CD4-positive, alpha-beta T cell treated with Interleukin-4 for 4 hours (primary cell): ENCODE results near the gene ELP1.

Source experiments
- DNase-seq: peaks from one replicate; pipeline ENCODE4 v3.0.0-alpha.2; 2020

The ELP1 gene

DNA sequence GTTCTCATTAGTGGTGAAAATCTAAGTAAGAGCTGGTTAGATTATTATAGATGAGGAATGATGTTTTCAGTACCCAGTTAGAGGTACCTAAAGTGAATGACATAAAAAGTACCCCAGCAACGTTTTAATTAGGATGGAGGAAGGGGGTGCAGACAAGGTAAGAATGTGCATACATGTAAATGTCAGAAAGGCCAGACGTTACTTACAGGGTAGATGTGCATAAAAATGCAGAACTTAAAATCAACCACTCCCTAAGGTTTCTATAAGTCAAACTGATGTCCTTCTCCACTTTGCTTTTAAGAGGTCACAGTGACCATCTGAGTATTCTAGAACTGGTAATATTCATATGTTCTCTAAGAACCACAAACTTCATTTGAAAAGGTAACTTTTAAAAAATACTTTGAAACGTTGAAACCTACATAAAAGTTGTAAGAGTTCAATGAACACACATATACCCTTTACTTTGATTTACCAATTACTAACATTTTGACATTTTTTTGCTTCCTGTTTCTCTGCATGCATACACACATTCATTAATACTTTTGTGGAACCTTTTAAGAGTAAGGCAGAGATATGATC, 53.1 kb downstream of the ELP1 start:
- DNase-seq, result no peak

DNA sequence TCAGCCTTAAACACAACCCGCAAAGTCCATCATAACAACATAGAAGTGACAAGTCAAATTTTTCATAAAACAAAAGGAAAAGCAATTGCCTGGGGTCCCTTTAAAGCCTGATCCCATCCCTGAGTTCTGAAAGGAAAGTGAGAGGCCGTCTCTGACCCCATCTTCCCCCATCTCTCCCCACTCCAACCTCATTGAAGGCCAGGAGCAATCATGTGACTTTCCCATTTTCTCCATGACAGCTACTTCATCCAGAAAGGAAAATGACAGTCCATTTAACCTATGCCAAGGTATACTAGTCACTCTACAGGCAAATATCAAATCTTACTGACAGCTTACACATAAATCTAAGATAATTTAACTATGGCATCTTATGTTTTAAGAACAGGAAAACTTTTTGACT, 56.4 kb downstream of the ELP1 start:
- DNase-seq, result no peak

GRCh38 chr9:108876425-108876824, 57.5 kb downstream of the ELP1 start:
- no peak for DNase-seq

GRCh38 chr9:108874058-108874788, 59.7 kb downstream of the ELP1 start:
- no peak for DNase-seq

- DNase-seq, result no peak
Measured at GRCh38 chr9:108869092-108869725, 64.7 kb downstream of the ELP1 start.

- DNase-seq, result no peak
Measured at GRCh38 chr9:108867829-108868228, 66.1 kb downstream of the ELP1 start.

- no peak for DNase-seq
Measured at GRCh38 chr9:108867116-108867515, 66.8 kb downstream of the ELP1 start.

DNA sequence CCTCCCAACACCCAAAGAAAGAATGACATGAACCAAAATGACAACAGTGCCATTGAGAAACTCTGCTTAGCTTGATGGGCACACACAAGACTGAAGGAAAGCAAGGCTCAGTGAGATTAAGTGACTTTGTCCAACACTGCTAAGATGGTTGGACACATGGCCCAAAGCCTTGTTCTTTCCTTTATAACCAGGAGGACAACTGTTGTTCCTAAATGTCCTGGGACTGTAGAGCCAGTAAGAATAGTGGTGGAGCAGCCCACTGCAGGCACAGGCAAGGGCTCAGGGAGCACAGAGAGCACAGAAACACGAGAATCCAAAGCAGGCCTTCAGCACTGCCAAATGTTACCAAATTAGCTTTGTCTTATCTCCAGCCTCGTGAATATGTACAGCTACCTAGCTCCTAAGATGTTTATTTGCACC, 67.9 kb downstream of the ELP1 start:
- DNase-seq, result no peak

- DNase-seq, result no peak
Measured at GRCh38 chr9:108865037-108865436, 68.9 kb downstream of the ELP1 start.

DNA sequence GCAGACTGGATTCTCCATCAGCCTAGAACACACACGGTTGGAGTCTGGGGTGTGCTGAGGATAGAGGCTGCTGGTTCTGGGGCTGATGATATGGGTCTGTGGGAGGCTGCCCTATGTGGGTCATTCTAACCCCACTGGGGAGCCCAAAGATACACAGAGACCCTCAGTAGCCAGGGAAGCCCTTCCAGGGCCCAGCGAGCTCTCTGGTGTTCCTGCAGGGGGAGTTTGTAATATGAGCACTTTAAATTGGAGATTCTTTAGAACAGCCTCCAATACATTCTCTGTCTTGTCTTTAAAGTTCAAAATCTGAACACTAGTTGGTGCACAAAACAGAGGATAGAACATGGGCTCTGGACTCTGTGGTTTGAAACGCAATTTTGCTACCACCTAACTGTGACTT, 69.5 kb downstream of the ELP1 start:
- no peak for DNase-seq

- no peak for DNase-seq
Measured at GRCh38 chr9:108863891-108864290, 70.0 kb downstream of the ELP1 start.

GRCh38 chr9:108861997-108862396, 71.9 kb downstream of the ELP1 start, which contains the start of gene ACTL7A:
Gene ACTL7A (plus strand): TSS chr9:108862266. CDS start chr9:108862323, 57 bp downstream.
- no peak for DNase-seq

- DNase-seq, result no peak
Measured at GRCh38 chr9:108861464-108861863, 72.5 kb downstream of the ELP1 start.

GRCh38 chr9:108860764-108861163, 73.2 kb downstream of the ELP1 start:
- DNase-seq, result no peak

GRCh38 chr9:108860354-108860753, 73.6 kb downstream of the ELP1 start:
- no peak for DNase-seq

DNA sequence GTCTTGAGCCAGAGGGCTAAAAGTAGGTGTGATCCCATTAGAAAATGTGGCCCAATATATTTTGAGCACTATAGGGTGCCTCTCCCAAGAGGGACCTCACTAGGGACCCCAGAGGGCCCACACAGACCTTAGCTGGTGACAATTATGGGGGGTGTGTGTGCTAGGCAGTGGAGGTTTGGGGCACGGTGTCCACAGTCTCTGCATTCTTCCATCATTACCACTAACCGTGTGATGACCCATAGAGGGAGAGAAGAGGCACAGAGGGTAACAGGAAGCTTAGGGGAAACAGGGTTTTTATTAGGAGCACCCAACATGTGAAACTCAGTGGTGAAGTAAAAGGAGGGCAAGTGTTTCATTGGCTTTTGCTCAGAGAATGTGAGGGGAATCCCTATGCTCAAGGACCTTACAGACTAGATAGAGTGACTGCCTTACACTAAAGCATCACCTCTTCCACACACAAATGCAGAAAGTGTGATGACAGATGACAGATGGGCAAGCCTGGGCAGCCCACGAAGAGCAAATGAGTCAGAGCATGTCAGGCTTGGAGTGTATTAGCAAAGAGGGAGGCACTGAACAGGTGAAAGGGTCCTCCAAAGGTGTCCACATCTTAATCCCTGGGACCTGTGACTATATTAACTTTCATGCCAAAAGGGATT, 74.3 kb downstream of the ELP1 start:
- DNase-seq, result no peak

- no peak for DNase-seq
Measured at GRCh38 chr9:108857572-108857971, 76.4 kb downstream of the ELP1 start.

- no peak for DNase-seq
Measured at GRCh38 chr9:108855888-108856287, 78.0 kb downstream of the ELP1 start, which contains the start of gene ACTL7B. Gene ACTL7B (minus strand): TSS chr9:108855986. CDS start chr9:108855930, 56 bp downstream.

DNA sequence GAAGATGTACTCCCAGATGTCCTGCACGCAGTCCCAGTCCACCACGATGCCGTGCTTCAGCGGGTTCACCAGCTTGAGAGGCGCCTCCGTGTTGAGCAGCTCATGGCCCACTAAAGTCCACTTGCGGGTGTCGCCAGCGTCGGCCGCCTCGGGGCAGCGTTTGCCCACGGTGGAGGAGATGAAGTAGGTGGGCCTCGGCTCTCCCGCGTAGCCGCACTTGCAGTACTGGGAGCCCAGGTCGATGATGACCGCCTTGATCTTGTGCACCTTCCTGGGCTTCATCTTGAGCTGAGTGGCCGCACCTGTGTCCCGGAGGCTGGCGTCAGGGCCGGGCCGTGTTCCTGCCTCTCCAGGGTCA, 78.4 kb downstream of the ELP1 start:
- DNase-seq, result no peak

DNA sequence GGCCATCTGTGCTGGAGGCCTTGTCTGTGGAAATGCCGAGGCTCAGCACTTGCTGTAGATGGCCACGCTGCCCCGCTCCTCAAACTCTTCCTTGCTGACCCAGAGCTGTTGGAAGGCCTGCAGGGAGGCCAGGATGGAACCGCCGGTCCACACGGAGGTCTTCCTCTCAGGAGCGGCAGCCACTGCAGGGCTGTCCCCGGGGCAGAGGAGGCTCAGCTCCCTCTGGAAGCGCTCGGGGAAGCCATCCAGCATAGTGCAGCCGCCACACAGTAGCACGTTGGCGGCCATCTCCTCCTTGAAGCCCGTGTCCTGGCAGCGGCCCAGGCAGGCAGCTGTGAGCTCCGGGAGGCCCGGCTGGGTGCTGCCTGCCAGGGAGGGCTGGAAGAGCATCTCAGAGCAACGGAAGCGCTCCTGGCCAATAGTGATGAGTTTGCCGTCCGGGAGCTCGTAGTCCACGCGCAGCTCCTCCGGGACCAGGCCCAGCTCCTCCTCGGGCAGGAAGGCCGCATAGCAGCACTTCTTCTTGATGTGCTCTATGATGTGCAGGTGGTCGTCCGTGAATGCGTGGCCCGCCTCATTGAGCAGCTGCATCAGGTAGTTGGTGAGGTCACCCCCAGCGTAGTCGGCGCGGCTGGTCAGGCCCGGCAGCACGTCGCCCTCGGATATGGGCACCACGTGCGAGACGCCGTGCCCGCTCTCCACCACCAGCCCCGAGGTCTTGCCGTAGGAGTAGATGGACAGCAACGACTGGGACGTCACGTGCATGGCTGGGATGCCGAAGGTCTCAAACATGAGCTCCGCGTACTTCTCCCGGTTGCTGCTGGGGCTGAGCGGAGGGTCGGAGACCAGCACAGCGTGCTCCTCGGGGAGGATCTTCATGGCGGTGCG, 79.0 kb downstream of the ELP1 start:
- DNase-seq, result no peak

DNA sequence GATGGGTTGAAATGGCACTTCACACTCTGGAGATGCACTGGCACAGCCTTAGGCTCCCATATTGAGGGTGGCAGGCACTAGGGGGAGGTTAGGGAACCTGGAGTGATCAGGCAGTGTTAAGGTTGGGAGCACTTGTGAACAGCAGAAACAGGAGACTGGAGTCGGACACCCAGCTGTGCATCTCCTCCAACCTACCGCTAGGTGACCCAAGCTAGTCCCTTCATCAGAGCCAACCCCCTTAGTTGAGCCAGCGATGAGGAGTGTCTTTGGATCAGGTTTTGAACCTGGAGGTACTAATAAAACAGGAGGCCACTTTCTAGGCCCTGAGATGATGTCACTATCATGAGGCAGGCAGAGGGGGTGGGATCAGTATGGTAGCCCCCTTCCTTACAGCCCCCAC, 79.8 kb downstream of the ELP1 start:
- DNase-seq, result no peak

- DNase-seq, result no peak
Measured at GRCh38 chr9:108852079-108852478, 81.8 kb downstream of the ELP1 start.

- DNase-seq, result no peak
Measured at GRCh38 chr9:108851138-108851537, 82.8 kb downstream of the ELP1 start.
